ENCODE results near the gene FCAMR. TPM values are rescaled to one million over a fixed set of nuclear protein-coding genes. Genes with fewer than 3 reads are reported as not detected.

FCAMR gene
- total RNA-seq, 1 experiment from 2014 or later = not detected

- TF ChIP-seq NR1H2 (CRISPR knock-in tag; IDR thresholded peaks at IDR 0.05) = no peak
- TF ChIP-seq, protein P1, sequence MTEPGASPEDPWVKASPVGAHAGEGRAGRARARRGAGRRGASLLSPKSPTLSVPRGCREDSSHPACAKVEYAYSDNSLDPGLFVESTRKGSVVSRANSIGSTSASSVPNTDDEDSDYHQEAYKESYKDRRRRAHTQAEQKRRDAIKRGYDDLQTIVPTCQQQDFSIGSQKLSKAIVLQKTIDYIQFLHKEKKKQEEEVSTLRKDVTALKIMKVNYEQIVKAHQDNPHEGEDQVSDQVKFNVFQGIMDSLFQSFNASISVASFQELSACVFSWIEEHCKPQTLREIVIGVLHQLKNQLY (CRISPR knock-in tag; IDR thresholded peaks at IDR 0.05) = no peak
- TF ChIP-seq IRF2 (CRISPR knock-in tag; IDR thresholded peaks at IDR 0.05; ENCODE audit: borderline replicate concordance, low read depth) = no peak
- TF ChIP-seq FOXK1 (CRISPR knock-in tag; IDR thresholded peaks at IDR 0.05) = no peak
These were observed 39.1 kb upstream of the FCAMR start (continued) for GRCh38 chr1:207009182-207009850.

DNA sequence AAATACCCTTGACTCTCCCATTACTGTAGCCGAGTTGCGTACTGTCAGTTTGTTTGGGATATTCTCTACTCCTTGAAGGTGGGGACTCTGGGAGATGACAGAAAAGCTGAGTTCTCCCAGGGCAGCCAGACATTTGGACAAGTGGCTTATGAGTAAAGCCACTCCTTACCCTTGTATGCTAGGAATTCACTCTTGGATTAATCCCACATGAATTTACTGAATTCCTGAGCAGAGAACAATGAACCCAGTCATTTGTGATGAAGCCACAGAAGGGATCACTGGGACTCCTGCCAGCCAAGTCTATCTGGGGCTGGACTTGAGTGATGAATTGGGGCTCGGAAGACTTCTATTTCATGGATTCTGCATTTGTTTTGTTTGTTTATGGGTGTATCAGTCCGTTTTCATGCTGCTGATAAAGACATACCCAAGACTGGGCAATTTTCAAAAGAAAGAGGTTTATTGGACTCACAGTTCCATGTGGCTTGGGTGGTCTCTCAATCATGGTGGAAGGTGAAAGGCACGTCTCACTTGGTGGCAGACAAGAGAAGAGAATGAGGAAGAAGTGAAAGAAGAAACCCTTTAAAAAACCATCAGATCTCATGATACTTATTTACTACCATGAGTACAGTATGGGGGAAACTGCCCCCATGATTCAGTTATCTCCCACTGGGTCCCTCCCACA is 37.2 kb upstream of the FCAMR start:
- H3K9me3 Mint-ChIP-seq = peaks cover 3% of the 10 kb centered on the region; the same call in 1 of the 2 replicates
- peaks cover 9% of the 10 kb centered on the region for H3K4me1 Mint-ChIP-seq
- no peak for TF ChIP-seq AR (CRISPR knock-in tag; IDR thresholded peaks at IDR 0.05)
- TF ChIP-seq MXD4 (CRISPR knock-in tag; IDR thresholded peaks at IDR 0.05; ENCODE audit: borderline replicate concordance) = no peak
- no peak for TF ChIP-seq EMX1 (CRISPR knock-in tag; IDR thresholded peaks at IDR 0.05)
- TF ChIP-seq, protein P2, sequence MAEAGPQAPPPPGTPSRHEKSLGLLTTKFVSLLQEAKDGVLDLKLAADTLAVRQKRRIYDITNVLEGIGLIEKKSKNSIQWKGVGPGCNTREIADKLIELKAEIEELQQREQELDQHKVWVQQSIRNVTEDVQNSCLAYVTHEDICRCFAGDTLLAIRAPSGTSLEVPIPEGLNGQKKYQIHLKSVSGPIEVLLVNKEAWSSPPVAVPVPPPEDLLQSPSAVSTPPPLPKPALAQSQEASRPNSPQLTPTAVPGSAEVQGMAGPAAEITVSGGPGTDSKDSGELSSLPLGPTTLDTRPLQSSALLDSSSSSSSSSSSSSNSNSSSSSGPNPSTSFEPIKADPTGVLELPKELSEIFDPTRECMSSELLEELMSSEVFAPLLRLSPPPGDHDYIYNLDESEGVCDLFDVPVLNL (CRISPR knock-in tag; IDR thresholded peaks at IDR 0.05; ENCODE audit: borderline replicate concordance, low read depth) = no peak
- no peak for TF ChIP-seq E2F1 (CRISPR knock-in tag; IDR thresholded peaks at IDR 0.05)
- no peak for TF ChIP-seq RELA (CRISPR knock-in tag; IDR thresholded peaks at IDR 0.05; ENCODE audit: borderline replicate concordance)
- TF ChIP-seq, protein P3, sequence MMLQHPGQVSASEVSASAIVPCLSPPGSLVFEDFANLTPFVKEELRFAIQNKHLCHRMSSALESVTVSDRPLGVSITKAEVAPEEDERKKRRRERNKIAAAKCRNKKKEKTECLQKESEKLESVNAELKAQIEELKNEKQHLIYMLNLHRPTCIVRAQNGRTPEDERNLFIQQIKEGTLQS (CRISPR knock-in tag; conservative IDR thresholded peaks at IDR 0.05) = no peak
- no peak for TF ChIP-seq ZNF416 (CRISPR knock-in tag; IDR thresholded peaks at IDR 0.05)
- TF ChIP-seq FOXP1 (CRISPR knock-in tag; IDR thresholded peaks at IDR 0.05; ENCODE audit: borderline replicate concordance) = no peak
- TF ChIP-seq RORB (CRISPR knock-in tag; IDR thresholded peaks at IDR 0.05) = no peak
- TF ChIP-seq ZBTB43 (CRISPR knock-in tag; IDR thresholded peaks at IDR 0.05) = no peak
- peaks cover 10% of the 10 kb centered on the region for H3K27me3 Mint-ChIP-seq (ENCODE audit: low read depth)
- H3K27ac Mint-ChIP-seq = no peak overlapping the region
- DNase-seq (ENCODE audit: low spot score) (no peak), ATAC-seq (no peak)
- H3K4me3 Mint-ChIP-seq = no peak overlapping the region
- ChIA-PET POLR2A (no interaction called here), CTCF (interaction anchor here (1.3 to 2.2 kb wide), 2 partner anchors 25 to 46 kb away, joined by 4 to 7 read pairs; partner anchors contain the start of genes C1orf116 and PFKFB2)
- no peaks in the 10 kb centered on the region for H3K36me3 Mint-ChIP-seq

Data from WTC11 (cell line).